ENCODE data around the gene SMARCC1. TPM values are rescaled to one million over a fixed set of nuclear protein-coding genes. Genes with fewer than 3 reads are reported as not detected.

SMARCC1 gene
- total RNA-seq, 2 donors from 2014 or later, result 25.9 to 34.3 TPM

- peak within 1 kb of the TSS in 1 of 2 donors; percentile 30 for H3K4me3 ChIP-seq
- TF ChIP-seq POLR2A (IDR thresholded peaks at IDR 0.05) (no peak), CTCF (IDR thresholded peaks at IDR 0.05) (no peak)
- ATAC-seq (peak; percentile 57), DNase-seq (peak; percentile 17 to 44 (median 23))
- 5 to 79% methylated on average over 2 to 113 of the region's 121 CpGs for WGBS, 2 donors
- intact Hi-C loops (cut with DNase I), result no loop called here
- H3K27me3 ChIP-seq, result no peaks in the 10 kb centered on the region
- peaks cover 17% of the 10 kb centered on the region for H3K4me1 ChIP-seq
- H3K36me3 ChIP-seq (replicated peaks in 1 of 2; ENCODE audit: insufficient read depth in 1 of 2, low read depth in 2 of 2), result no peaks in the 10 kb centered on the region
- no peaks in the 10 kb centered on the region for H3K9me3 ChIP-seq
- H3K27ac ChIP-seq, result no peak within 1 kb of the TSS
Observed at GRCh38 chr3:47578691-47579632, 202.7 kb downstream of the SMARCC1 start, which contains the start of gene CSPG5. TSS of gene CSPG5 (minus strand) at chr3:47578865. CDS start at chr3:47578693, 172 bp downstream.

GRCh38 chr3:47578119-47578632 is 203.5 kb downstream of the SMARCC1 start:
- ATAC-seq, result peak; percentile 71
- TF ChIP-seq CTCF (IDR thresholded peaks at IDR 0.05) (no peak), POLR2A (IDR thresholded peaks at IDR 0.05) (no peak)
- peak; percentile 17 to 39 (median 30) for DNase-seq
- Histone ChIP-seq H3K27me3 (no peaks in the 10 kb centered on the region), H3K36me3 (replicated peaks in 1 of 2; ENCODE audit: insufficient read depth in 1 of 2, low read depth in 2 of 2) (no peaks in the 10 kb centered on the region), H3K9me3 (no peaks in the 10 kb centered on the region), H3K4me1 (peaks cover 17% of the 10 kb centered on the region), H3K4me3 (peak overlapping the region in 1 of 2 donors; percentile 30), H3K27ac (no peak overlapping the region)
- WGBS, 2 donors, result 2% methylated on average over 32 of the region's 57 CpGs; no CpG with 5 or more reads in 1 of the 2 donors
- intact Hi-C loops (cut with DNase I), result no loop called here

- Histone ChIP-seq H3K27ac (no peak overlapping the region), H3K27me3 (no peaks in the 10 kb centered on the region), H3K36me3 (replicated peaks in 1 of 2; ENCODE audit: insufficient read depth in 1 of 2, low read depth in 2 of 2) (no peaks in the 10 kb centered on the region), H3K9me3 (no peaks in the 10 kb centered on the region), H3K4me1 (peaks cover 17% of the 10 kb centered on the region), H3K4me3 (peak overlapping the region in 1 of 2 donors; percentile 27)
- DNase-seq (peak; percentile 4 to 18 (median 13)), ATAC-seq (peak; percentile 26)
- TF ChIP-seq CTCF (IDR thresholded peaks at IDR 0.05) (no peak), POLR2A (IDR thresholded peaks at IDR 0.05) (no peak)
- intact Hi-C loops (cut with DNase I), result no loop called here
- WGBS, 2 donors, result 4% methylated on average over 48 of the region's 49 CpGs; no CpG with 5 or more reads in 1 of the 2 donors
Observed at GRCh38 chr3:47577583-47578118, 204.0 kb downstream of the SMARCC1 start.

GRCh38 chr3:47573190-47574172 is 208.2 kb downstream of the SMARCC1 start:
- Histone ChIP-seq H3K27ac (no peak overlapping the region), H3K36me3 (replicated peaks in 1 of 2; ENCODE audit: insufficient read depth in 1 of 2, low read depth in 2 of 2) (no peaks in the 10 kb centered on the region), H3K4me1 (peaks cover 8% of the 10 kb centered on the region), H3K4me3 (no peak overlapping the region), H3K27me3 (no peaks in the 10 kb centered on the region), H3K9me3 (no peaks in the 10 kb centered on the region)
- ATAC-seq (no peak), DNase-seq (no peak)
- intact Hi-C loops (cut with DNase I), result no loop called here
- TF ChIP-seq CTCF (IDR thresholded peaks at IDR 0.05), result no peak
- no peak for TF ChIP-seq POLR2A (IDR thresholded peaks at IDR 0.05)
- 72 to 77% methylated on average over 9 of the region's 9 CpGs for WGBS, 2 donors
